ENCODE data around the gene FAM228A.
"Not testable (repeated sequence)": the region's sequence is repeated elsewhere in the genome, so short reads cannot be mapped to it uniquely, and the experiment has no call there.

The FAM228A gene

DNA sequence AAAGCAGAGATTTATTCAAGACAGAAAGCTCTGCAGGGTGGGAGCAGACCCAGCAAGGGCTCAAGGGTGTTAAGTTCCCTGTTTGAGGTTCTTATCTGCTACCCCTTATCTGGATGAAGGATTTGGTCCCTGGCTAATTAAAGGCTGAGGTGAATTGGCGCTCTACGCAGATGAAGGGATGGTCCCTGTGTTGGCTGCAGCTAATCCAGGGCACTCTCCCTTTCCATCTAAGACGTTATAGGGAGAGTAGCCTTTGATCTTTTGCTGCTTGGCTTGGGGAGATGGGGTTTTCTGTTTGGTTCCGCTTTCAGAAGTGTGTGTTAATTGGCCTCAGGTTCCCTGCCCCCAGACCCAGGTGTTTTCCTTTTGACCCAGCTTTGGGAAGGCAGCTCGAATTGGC is 17.0 kb downstream of the FAM228A start:
- DNase-seq, result no peak

DNA sequence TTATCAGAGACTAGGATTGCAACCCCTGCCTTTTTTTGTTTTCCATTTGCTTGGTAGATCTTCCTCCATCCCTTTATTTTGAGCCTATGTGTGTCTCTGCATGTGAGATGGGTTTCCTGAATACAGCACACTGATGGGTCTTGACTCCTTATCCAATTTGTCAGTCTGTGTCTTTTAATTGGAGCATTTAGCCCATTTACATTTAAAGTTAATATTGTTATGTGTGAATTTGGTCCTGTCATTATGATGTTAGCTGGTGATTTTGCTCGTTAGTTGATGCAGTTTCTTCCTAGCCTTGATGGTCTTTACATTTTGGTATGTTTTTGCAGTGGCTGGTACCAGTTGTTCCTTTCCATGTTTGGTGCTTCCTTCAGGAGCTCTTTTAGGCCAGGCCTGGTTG is 22.4 kb downstream of the FAM228A start:
- DNase-seq, result not testable (repeated sequence)

DNA sequence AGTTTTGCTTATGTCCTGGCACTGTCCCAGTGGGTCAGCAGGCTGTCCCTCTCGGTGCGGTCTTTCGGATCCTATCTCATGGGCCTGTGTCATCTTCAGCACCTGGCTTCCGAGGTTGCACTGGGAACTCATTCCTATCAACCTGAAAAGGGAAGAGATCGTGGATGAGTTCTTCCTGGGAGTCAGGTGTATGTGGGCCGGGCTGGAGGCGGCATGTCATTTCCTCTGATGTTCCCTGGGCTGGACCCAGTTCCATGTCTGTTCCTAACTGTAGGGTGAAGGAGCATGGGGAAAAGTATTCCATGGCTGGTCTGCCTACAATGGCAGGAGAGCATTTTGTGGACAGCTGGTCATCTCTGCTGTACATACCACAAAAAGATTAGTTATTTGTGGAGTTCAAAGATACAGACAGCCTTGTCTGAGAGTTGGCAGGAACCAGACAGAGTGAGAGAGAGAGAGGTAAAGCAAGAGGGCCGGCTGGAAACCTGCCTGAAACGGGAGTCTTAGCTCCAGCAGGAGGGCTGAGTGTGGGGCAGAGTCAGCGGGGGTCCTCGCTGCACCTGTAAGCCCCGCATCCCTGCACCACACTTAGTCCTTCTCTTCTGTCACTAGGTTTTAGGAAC is 25.2 kb downstream of the FAM228A start:
- no peak for DNase-seq

DNA sequence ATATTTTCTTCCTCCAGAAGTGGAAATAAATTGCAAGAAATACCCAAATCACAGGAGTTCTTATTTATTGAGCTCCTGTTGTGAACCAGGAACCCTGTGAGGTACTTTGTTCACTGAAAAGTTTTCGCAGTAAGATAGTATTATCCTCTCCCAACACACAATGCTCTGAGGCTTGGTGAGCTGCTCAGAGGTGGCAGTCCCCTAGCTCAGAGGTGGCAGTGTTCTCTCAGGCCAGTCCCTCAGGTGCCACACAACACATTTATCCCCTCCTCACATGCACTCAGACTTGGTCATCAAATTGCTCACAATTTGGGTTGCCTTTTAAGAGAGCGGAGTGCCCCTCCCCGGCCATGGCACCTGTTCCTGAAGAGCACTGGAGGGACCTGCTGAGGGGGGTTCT is 25.9 kb downstream of the FAM228A start:
- no peak for DNase-seq

DNA sequence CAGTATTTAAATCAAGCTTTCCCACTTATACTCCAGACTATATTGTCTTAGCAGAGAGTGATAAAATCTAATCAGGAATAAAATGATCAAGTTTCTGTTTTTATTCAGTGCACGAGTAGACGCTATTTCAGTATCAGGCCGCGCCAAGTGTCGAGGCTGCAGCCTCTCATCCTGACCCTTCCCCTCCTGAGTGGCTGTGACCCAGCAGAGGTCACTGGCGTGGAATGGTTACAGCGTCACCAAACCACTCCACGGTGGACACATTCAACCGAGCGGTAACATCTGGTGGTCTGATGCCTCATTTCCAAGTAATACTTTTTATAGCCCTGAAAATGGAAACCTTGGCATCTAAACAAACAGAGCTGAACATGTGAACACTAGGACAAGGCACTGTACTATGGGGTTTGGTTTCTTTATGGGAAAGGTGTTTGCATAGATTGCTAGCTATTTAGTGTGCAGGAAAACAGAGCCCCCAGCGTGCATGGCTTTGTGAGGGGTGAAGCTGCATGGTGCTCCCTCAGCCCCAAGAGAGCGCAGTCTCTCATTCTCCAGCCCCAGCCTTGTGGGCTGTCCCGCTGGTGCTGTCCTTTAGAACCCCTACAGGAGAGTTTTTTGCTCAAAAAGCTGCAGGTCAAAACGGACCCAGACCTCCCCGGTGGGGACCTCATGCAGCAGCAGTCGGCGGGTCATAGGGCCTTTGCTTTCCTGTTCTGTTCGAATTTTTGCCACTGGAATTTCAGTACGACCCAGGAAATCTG is 28.4 kb downstream of the FAM228A start:
- DNase-seq, result no peak

GRCh38 chr2:24203787-24204150 is 28.9 kb downstream of the FAM228A start:
- no peak for DNase-seq

- DNase-seq, result no peak
Observed at GRCh38 chr2:24204505-24204904, 29.7 kb downstream of the FAM228A start.

DNA sequence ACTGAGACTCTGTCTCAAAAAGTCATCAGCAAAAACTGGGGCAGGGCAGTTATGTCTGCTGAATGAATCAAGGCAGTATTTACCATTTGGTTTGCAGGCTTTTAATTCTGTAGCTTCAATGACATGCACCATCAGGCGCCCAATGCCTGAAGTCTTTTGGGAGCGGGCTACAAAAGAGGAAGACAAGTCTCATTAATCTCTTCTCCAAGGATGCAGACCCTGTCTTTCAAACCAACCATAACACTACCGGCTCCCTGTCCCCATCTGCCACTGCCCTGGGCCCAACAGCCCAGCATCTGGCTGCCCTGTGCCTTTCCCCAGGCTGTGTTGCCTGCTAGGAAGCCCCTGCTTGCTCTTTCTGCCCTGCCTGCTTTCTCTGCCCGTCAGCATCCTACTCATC is 30.3 kb downstream of the FAM228A start:
- DNase-seq, result no peak

GRCh38 chr2:24206242-24206641 is 31.4 kb downstream of the FAM228A start:
- no peak for DNase-seq

GRCh38 chr2:24206714-24207113 is 31.9 kb downstream of the FAM228A start:
- no peak for DNase-seq

DNA sequence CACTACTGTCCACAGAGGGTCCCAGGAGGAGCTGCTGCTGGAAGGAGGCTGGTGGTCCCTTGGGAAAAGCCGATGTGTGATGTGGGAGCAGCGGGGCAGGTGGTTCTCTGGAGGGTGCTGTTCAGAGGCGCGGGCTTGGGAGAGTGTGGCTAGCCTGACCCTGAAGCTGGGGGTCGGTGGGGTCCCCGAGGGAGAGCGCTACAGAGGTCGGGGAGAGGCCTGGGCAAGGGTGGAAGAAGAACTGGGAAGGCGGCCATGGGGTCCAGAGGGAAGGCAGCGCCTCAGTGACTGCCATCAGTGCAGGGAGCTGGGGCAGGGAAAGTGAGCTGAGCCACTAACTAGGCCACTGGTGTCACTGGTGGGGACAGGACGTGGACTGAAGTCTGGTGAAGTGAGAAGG is 32.5 kb downstream of the FAM228A start:
- DNase-seq, result no peak

DNA sequence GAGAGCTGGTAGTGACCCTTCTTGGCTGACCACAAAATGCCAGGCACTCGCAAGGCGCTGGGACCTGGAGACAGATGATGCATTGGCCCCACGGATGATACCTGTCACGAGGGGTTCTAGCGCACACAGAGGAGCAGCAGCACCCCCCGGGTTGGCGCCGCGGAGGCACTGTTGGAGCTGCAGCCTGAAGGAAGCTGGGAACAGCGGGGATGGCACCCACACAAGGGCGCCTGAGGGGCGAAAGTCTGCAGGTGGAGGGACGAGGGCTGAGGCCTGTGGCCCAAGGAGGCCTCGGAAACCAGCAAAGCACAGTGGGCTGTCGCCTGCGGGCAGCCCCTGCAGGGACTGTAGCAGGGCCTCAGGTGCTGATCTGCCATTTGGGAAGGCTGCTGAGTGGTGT is 33.6 kb downstream of the FAM228A start:
- no peak for DNase-seq

GRCh38 chr2:24209389-24210105 is 34.7 kb downstream of the FAM228A start:
- no peak for DNase-seq

- no peak for DNase-seq
Observed at GRCh38 chr2:24210106-24210455, 35.2 kb downstream of the FAM228A start.

DNA sequence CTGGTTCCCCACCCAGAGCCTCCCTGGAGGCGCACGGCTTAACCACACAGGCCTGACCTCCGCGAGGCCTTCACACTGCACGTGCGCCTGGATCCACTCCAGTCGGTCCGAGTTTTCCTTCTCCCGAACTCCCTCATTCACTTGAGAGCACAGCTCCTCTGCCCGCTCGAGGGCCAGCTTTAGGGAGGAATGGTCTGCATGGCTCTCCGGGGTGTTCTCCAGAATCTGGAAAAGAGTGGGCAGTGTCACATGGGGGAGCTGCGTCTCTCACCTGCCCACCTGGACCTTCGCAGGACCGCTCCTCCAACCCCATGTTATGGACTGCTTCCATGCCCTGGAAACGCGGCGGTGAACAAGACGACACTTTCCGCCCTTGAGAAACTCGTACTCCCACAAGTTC is 35.9 kb downstream of the FAM228A start:
- DNase-seq, result no peak

- no peak for DNase-seq
Observed at GRCh38 chr2:24211408-24211807, 36.6 kb downstream of the FAM228A start.

- DNase-seq, result no peak
Observed at GRCh38 chr2:24214880-24215279, 40.0 kb downstream of the FAM228A start.

- DNase-seq, result no peak
Observed at GRCh38 chr2:24220554-24221291, 45.9 kb downstream of the FAM228A start.

DNA sequence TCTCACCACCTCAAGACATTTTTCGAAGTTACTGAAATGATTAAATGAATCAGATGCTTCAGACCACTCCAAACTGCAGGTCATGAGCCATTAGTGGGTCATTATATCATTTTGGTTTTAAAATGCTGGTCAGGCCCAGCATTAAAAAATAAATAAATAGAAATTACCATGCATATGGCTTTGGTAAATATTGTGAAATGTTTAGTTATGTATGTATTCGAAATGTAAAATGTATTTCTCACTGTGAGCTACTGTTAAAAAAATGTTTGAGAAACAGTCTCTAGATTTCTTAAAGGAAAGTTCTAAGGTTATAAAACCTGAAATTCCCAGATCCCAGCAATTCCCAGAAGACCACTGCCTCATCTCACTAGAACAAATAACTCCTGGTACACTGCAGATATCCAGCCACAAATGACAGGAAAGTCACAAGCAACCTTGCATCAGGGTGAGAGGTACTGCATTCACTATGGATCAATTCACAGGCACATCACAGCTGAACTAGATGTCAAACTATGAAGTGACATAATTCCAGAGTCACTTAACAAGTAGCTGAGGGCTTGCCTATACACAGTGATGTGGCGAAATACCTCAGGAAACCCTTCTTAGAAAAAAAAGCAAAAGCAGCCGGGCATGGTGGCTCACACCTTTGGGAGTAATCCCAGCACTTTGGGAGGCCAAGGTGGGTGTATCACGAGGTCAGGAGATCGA is 46.6 kb downstream of the FAM228A start:
- no peak for DNase-seq

GRCh38 chr2:24222946-24223345 is 48.1 kb downstream of the FAM228A start:
- DNase-seq, result no peak

- no peak for DNase-seq
Observed at GRCh38 chr2:24225499-24226242, 50.8 kb downstream of the FAM228A start.

DNA sequence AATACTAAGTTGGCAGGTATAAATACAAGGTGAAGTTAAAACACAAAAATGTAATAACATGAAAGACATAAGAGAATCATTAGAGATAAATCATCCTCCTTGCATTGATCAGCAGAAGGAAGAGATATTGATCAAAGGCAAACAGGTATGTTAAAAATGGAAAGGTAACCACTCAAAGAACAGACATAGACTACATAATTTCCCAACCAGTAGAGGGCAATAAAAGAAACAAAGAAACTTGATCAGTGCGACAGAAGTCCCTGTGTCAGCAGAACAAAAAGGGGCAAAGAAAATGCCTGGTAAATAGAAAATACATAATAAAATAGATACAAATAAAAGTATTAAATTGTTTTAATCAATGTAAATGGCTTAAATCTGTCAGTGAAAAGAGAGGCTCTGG is 53.6 kb downstream of the FAM228A start:
- DNase-seq, result no peak
